ENCODE data around the gene ANO2.

The ANO2 gene

DNA sequence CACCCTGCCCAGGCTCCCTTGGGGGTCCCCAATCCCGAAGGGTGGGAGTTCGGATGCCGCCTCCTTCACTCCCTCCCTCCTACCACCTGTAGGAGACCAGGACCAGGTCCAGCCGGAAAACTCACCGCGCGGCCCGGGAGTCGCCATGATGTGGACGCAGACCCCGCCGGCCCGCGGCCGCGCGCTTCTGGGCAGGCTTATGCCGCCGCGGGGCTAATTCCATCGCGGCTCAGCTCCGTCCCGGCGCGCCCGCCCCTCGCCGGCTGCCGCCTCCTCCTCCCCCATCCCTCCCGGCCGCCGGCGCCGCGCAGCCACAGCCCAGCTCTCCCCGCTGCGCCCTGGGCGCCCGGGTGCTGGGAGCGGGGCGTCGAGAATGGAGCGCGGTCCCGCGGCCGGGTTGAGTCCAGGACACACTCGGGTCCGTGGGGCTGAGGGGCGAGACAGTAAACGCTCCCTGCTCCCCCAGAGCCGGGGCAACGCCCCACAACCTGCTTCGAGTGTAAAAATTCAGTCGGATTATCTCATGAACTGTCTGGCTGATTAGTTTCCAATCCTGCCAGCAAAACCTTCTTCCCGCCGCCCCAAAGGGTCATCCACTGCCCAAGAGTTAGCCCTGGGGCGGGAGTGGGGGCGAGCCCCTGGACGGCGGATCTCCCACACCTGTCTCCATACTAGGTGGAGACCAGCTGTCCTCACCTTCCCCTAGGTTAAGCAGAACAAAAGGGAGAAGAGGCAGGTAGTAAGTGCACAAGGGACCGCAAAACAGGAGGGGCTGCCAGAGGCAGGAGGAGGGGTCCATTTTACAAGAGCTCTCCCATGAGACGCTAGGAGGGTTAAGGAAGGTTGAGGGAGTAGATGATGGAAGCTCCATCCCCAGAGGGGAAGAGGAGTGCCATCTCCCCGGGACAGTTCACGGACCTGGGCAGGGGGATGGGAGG lies at the start of gene ANO2:
Gene ANO2, minus strand, starts transcription at position 189 of the 938 bp plus-strand sequence. Its CDS starts 42 bp downstream, at position 147.
- no peak for DNase-seq

DNA sequence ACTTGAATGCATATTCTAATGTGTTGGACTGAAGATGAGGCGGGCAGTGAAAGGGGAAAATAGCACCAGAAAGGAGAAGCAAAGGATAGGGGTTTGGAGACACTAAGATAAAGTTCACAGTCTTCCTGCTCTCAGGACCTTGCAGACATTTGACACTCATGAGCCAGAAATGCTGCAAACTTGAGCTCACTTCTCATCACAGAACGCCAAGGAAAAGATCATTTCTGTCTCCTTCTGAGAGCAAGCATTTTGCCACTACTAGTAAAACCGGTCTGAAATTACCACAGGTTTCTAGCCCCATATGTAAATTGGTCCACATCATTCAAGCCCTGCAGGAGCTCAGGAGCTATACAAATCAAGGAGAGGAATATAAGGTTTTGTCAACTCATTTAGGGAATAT lies 44.6 kb upstream of the ANO2 start:
- DNase-seq = no peak

DNA sequence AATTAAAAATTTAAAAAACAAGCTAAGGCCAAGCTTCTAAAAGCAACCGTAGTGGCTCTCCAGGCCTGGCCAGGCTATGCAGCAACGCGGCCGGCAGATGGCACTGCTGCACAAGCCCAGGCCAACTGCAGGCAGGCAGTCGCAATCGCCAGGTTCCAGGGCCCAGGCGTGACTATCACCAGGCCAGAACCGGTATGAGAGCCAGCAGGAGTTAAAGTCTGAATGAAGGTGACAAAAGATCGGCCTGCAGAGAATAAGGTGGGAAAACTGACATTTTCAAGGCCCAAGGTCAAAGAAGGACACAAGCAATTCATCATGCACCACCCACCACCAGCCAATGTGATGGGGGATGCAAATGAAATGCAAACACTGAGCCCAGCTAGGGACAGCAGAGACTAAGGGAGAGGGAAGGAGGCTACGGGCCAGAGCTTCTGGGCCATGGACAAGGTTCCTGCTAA lies 43.6 kb upstream of the ANO2 start:
- peak; percentile 77 for DNase-seq

DNA sequence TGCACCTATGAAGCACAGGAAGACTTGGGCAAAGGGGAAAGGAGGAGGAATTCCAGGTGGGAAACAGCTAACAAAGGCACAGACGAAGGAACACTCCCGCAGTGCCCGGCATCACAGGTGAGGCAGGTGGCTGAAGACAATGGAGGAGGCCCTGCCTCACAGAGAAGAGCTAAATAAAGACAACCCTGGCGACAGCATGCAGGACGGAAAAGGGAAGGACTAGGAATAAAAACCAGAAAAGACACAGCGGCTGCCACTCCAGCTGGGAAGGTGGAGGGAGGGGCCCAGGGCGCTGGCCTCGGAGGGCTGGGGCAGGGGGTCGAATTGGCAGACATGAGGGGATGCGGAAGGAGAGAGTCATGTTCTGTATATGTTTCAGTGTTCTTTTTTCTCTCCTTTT lies 43.0 kb upstream of the ANO2 start:
- DNase-seq = no peak

DNA sequence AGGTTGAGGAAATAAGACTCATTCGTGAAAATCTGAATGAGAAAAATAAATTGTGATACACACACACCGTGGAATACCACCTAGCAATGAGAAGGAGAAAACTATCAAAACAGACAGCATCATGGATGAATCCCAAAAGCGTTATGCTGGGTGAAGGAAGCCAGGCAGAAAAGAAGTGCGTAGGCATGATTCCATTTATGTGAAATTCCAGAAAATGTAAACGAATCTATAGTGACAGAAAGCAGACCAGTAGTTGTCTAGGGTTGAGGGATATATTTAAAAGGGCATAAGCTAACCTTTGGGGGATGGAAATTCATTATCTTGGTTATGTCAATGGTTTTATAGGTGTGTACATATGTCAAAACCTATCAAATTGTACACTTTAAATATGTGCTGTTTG lies 42.5 kb upstream of the ANO2 start:
- DNase-seq = no peak

DNA sequence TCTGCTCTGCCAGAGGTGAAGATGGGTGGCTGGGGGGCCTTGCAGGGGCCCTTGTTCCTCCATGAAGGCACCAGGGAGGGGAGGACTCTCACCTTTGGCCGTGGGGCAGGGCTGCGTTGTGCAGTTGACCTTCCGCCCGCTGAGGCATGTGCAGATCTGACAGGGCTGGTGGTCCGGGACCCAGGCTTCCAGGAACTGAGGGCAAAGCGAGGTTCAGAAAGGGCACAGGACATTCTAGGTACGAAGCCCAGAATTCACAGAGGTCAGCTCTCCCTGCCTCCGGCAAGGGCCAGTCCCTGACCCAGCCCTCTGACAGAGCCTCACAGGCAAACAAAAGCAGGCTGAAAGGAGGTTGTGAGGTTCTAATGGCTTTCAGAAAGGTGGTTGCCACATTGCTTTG lies 40.4 kb upstream of the ANO2 start:
- no peak for DNase-seq

DNA sequence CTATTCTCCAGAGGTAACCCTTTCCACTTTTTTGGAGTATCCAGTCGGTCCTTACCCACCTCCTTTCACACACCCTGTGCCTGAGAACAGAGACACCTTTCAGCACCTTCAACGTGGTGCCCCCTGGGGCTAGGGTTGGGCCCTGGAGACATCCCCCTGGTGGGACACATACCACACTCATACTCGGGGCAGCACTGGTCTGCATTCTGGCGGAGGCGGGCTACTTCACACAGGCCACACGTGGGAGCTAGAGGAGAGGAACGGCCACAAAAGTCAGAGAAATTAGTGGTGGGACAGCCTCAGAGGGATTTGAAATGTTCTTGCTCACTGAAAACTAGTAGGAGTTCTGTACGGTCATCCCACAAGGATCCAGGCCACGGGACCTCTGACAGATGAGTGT lies 39.8 kb upstream of the ANO2 start:
- no peak for DNase-seq

DNA sequence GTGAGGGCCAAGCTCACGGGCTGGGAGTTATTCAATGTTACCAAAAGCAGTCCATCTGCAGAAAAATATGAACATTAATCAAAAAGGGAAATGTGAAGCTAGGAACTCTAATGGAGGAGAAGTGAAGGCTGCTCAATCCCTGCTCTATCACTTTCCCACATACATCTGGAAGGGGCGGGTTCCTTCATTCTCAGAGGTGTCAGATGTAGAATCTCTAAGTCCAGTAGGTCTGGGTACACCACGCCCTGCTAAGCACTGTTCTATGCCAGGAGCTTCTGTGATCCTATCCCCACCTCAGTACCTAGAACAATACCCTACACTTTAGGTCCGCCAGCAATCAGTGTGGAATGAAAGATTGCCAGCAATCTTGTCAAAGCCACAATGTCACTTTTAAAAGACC lies 37.0 kb upstream of the ANO2 start:
- no peak for DNase-seq

DNA sequence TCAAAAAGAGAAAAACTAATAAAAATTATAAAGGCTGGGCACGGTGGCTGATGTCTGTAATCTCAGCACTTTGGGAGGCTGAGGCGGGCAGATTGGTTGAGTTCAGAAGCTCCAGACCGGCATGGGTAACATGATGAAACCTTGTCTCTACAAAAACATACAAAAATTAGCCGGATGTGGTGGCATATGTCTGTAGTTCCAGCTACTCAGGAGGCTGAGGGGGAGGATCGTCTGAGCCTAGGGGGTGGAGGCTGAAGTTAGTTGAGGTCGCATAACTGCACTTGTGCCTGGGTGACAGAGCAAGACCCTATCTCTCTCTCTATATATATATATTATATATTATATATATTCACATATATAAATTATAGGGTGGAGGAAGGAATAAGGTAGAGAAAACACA lies 32.5 kb upstream of the ANO2 start:
- no peak for DNase-seq

DNA sequence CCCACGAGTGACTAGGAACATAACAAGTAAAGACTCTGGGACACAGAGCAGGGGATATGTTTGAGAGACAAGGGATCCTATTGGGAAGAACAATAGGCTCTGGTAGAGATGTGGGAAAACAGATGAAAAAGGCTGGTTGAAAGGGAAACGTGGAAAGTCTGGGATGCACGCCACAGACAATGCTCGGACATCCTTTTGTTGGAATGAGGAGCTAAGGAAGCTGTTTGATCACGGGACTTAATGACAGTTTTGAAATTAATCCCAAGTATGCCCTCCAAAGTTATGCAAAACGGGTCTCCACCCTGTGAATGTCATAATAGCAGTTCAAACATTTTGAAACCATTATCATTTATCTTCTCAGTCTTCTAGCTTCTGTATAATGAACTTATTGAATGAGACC lies 31.7 kb upstream of the ANO2 start:
- no peak for DNase-seq

DNA sequence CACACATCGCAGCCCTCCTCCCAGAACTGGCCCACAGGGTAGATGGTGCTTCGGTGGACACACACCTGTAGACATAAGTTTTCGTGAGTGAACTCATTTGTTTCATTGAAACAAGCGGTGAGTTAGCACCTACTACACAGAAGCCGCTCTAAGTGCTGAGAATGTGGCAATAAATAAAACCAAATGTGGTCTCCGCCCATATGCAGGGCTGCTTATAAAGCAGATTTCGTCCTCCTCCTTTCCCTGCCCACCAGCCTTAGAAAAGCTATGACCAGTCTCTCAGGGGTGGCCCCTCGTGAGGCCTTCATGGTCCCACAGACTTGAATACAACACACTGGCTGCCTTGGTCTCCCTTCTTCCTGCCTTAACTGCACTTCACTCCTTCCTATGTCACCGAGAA lies 31.1 kb upstream of the ANO2 start:
- no peak for DNase-seq

DNA sequence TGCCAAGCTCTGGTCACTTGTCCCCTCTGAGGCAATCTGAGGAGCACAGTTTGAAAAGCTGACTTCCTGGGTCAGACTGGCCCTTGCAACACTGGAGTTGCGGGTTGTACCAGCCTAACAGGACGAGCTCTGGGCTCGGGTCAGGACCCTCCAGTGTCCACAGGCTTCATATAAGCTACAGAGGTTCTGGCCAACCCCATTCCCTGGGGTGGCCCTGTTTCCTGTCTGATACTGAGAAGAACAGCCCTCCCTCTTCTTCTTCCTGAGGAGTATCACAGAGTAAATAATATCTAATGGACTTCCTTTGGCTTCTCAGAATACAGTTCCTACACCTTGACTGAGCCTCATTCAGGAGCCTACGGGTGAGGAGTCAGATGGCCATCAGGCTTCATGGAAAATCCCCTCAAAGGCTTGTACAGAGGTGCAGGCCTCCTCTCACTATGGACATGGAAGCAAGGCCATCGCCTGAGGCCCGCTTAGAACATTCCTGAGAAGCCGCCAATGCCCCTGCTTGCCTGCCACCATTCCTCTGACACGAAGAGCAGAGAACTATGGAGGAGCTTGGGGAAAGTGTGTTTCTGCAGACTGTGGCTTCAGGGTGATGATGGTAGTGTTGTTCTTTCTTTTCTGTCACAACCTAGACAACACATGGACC lies 28.5 kb upstream of the ANO2 start:
- DNase-seq = no peak

DNA sequence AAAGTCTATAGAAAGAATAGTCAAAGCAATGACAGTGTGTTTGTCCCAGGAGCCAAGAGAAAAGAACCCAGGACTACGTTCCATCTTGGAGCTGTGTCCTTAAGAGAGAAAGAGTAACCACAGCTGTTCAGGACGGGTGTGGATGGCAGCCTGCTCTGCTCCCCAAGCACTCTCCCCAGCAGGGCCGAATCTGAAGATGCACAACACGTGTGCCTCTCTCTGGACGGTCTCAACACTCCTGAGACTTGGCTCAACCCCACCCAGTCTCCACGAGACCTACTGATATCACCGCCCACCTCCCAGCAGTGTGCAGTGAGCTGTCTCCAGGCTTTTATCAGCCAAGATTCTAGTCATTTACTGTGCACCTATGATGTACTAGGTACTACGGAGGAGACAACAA lies 27.3 kb upstream of the ANO2 start:
- no peak for DNase-seq

DNA sequence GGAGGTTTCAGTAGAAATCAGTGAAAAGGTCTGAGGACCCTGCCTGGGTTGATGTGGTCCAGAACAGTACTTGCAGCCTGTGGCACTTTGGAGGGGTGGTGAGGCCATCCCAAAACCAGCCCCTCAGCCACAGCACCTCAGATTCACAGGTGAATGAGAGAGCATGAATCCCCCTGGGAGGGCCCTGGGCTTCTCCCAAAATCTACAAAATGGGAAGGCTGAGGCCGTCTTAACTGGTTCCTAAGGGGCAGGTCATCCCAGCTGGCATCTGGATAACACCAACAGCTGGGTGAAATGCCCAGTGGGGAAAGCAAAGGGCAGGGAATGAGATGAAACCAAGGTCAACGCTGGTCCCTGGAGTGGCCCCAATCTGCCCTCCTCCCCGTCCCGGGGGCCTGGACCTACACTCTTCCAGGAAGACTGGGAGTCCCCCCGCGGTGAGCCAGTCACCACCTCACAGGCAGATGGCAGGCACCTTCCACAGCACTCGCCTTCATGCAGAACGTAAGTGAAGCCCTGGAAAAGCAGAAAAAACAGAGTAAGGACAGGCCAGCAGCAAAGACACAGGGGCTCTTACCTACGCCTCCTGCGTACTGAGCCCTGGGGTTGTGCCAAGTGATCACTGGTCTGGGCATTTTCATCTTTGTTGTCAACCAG lies 26.3 kb upstream of the ANO2 start:
- no peak for DNase-seq

DNA sequence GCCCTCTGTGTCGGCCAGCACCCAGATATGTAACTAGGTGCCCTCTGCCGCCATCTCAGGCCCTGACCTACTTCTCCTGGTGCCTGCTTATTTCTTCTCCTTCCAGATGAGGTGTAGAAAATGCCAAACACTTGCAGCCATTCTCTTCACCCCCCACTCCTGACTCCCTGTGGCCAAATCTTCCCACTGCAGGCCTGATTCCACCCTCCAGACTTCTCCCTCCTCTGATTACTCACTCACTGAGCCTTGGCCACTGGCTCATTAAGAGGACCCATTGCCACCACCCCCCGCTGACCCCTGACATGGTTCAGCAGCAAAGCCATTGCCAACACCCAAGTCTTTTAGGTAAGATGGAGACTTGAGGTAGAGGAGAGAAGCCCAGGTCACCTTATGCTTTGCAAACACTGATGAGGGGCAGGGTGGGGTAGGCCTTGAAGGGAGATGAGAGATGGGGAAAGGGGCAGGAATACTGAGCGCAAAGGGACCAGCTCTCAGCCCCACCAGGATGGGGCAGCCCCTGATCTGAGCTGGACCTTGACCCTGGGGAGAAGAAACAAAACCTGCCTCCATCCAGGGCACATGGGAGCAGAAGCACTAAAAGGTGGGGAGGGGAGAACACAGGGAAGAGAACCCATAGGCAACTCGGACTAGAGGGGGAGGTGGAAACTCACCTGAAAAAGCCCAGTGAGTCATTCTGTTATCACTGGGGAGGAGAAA lies 25.1 kb upstream of the ANO2 start:
- DNase-seq = no peak

DNA sequence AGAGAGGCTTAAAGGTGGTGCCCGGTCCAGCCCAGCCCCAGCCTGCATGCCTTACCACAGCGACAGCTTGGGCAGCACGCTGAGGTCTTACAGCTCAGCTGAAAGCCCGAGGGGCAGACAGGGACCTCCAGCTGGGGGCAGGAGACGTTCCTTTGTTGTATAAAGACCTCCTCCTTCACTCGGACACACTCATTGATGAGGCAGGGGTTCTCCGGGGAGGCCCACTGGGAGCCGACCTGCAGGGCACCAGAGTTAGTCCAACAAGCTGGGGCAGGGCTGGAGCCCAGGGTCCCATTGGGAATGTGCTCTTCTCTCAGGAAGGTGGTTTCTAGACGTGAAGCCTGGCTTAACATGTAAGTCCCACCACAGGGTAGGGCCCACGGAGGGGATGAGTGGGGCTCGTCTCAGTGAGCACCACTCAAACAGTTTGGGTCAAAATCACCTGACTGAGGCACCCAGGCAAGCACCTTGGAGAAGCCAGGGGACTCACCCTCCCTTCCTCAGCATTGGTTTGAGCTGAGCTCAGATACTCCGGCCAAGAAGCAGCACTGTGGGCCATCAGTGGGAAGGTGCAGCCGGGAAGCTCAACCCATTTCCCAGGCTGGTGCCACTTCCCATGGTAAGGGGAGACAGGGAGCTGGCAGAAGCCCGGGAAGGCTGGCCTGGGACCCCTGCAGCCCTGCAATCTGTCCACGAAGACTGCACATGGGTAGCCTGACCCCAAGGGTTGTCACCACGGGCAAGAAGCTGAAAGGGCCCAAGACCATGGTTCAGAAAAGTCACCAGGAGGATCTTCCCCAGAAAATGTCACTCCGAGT lies 24.3 kb upstream of the ANO2 start:
- no peak for DNase-seq

DNA sequence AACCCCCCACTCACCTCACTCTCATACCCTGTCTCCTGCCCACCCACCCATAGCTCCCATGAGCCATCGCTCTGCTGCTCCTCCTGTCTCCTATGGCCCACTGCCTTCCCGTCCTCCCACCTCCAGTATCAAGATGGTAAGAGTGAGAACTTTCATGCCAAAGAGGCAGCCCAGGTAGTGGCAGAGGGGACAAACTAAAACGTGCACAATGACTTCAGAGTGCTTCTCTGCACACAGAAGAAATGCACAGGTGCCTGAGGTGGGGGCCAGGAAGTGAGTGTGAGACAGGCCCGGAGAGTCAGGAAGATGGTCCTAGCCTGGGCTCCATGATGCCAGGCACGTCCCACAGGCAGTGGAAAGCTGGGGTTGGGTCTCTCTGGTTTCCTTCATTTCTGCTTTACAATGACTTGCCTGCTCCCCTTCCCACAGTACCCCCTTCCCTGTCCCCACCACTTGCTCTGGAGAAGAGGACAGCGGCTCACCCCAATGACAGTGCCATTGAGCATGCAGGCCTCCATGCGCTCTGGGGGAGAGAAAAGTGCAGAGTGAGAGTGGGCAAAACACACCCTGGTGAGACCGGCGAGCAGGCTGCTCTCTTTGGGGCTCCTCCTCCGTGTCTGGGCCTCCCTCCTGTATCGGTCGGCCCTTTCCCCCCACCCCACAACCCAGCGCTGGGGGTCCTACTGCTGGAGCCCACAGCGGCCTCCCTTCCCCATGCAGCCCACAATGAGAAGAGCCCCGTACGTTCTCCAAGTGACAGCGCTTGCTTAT lies 22.8 kb upstream of the ANO2 start:
- no peak for DNase-seq

DNA sequence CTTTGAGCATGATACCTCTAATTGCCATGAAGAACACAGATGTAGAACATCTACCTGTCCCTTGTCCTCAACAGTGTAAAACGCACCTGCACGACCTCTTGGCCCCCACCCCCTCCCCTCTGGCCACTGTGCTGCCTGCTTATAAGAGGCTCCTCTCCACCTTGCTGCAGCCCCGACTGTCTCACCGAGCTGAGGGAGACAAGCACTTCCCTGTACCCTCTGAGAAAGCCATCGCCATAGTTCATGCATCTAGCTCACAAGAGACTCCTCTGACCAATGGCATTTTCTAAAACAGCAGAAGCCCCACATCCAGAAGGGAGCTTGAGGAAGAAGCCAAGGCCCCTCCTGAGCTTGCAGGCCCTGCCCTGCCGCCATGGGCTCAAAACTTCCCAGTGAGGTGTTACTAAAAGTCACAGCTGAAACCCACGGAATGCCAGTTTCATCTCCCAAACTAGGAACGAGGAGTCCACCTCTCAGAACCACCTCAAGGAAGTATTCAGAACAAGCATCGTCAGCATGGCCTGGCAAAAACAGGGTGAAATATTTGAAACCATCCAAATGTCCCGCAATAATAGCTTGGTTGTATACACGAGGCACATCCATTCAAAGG lies 21.5 kb upstream of the ANO2 start:
- no peak for DNase-seq

DNA sequence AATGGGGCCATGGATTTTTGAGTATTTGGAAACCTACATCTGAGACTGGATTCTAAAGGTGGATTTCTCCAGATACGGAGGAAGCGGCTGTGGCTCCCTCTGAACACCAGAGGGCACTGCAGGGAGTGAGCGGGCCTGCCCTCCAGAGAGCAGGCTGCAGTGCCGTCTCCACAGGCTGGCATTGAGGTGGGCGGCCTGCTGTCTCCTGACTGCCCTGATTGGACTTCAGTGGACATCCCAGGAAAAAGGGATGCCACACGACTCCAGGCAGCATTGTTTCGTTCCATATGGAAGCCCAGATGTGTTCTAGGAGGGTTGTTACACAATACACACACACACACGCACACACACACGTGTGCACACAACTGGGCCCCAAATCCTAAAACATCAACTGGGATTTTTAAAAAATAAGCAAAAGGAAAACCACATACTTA lies 20.9 kb upstream of the ANO2 start:
- peak; percentile 55 for DNase-seq

DNA sequence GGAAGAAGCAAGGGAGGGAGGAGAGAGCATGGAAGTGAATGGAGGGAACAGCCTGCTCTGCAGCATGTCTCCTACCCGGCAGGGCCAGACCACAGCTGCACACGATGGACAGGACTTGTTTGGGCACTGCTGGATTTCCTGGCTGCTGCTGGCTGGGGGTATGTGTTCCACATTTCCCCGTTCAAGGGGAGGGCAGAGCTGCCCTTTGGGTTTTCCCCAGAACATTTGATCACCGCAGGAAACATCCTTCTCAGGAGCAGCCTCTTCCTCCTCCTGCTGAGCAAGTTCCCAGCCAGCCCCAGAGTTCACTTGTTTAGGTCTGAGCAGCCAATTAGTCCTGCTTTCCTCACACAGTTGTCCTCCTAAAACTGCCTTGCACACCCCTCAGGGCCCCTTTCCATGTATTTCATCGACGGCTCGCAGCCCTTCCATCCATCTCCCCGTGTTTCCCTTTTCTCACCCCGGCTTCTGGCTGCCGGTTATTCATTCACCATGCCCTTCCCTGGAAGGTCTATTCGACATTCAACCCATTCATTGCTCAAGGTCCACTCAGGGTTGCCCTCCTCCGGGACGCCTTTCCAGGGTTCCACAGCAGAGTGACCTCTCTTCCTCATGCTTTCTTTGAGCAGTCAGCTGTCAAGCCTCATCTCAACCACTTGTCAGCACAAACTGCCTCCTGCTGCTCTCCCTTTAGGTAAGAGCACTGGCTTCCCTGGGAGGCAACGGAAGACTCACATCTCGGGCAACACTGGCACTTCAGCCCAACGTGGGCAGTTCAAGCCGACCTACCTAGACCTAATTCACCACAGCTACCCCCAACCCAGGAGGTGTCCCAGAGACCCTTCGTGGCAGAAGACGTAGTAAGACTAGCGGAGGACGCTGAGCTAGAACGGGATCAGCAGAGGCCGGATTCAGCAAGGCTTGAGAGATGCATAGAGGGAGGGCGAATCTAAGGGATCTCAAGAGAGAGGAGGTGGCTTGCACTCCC lies 20.1 kb upstream of the ANO2 start:
- DNase-seq = no peak

All from stimulated activated CD4-positive, alpha-beta T cell treated with anti-CD3 and anti-CD28 coated beads, Interleukin-4, amount 100 ng/mL, for 1 hour (primary cell).